ENCODE measurements around the gene CTSS. TPM values are rescaled to one million over a fixed set of nuclear protein-coding genes. Genes with fewer than 3 reads are reported as not detected.

Gene CTSS
- total RNA-seq, 1 experiment from 2014 or later, result not detected

GRCh38 chr1:150730130-150730721 lies 35.4 kb downstream of the CTSS start:
- Histone ChIP-seq H3K27me3 (ENCODE audit: insufficient read depth, low read length) (no peaks in the 10 kb centered on the region), H3K79me2 (ENCODE audit: insufficient read depth, low read length) (no peaks in the 10 kb centered on the region), H2BK20ac (ENCODE audit: low read depth, low read length, poor library complexity, severe bottlenecking) (no peak overlapping the region), H2BK15ac (ENCODE audit: low read depth, low read length) (no peak overlapping the region; the same call in 1 of the 2 replicates), H2AFZ (ENCODE audit: low read length) (no peak overlapping the region), H3K79me1 (ENCODE audit: insufficient read depth, low read depth, low read length, poor library complexity, severe bottlenecking) (no peaks in the 10 kb centered on the region), H3K9me3 (ENCODE audit: control insufficient read depth, low read depth, low read length) (no peaks in the 10 kb centered on the region), H3K4me2 (ENCODE audit: insufficient read depth, insufficient read length, low read length) (no peak overlapping the region), H2BK5ac (ENCODE audit: insufficient read length, low read length) (no peak overlapping the region), H2BK120ac (ENCODE audit: low read depth, low read length, poor library complexity, severe bottlenecking) (no peak overlapping the region), H4K91ac (ENCODE audit: insufficient read length, low read depth, low read length) (no peak overlapping the region), H3K27ac (ENCODE audit: insufficient read length, low read depth, low read length) (no peak overlapping the region), H3K4me1 (ENCODE audit: insufficient read depth, low read length) (no peaks in the 10 kb centered on the region), H2BK12ac (ENCODE audit: insufficient read length, low read depth, low read length) (no peak overlapping the region), H3K14ac (ENCODE audit: insufficient read depth, low read length) (no peak overlapping the region), H3T11ph (ENCODE audit: low read length) (no peak overlapping the region), H3K9ac (ENCODE audit: extremely low read depth, insufficient read length, low read length) (no peak overlapping the region), H4K5ac (ENCODE audit: insufficient read length, low read depth, low read length) (no peak overlapping the region), H3K56ac (ENCODE audit: insufficient read length, low read depth, low read length) (no peak overlapping the region), H4K20me1 (ENCODE audit: control insufficient read depth, insufficient read depth, insufficient read length) (no peaks in the 10 kb centered on the region), H2AK5ac (ENCODE audit: insufficient read length, low read length) (no peak overlapping the region), H3K18ac (ENCODE audit: insufficient read length, low read depth, low read length) (no peak overlapping the region), H3K4ac (ENCODE audit: low read depth, low read length) (no peak overlapping the region), H3K23ac (ENCODE audit: insufficient read length, low read depth, low read length) (no peak overlapping the region), H3K23me2 (ENCODE audit: insufficient read length, low read depth, low read length, poor library complexity, severe bottlenecking) (no peaks in the 10 kb centered on the region), H4K8ac (replicated peaks; ENCODE audit: insufficient read length, low read depth, low read length) (no peak overlapping the region)
- H3K36me3 Mint-ChIP-seq (ENCODE audit: insufficient read depth in 1 of 3, low read depth in 3 of 3), result no peaks in the 10 kb centered on the region
- no peak for TF ChIP-seq CTCF (conservative IDR thresholded peaks at IDR 0.05)
- no peaks in the 10 kb centered on the region; a peak in 1 of 4 replicates for H3K4me1 Mint-ChIP-seq
- no peak for DNase-seq
- no peak overlapping the region for H3K27ac Mint-ChIP-seq
- peaks cover 0 to 3% of the 10 kb centered on the region in 2 experiments; a peak in 2 of 5 replicates for H3K9me3 Mint-ChIP-seq
- no peak overlapping the region for H3K4me3 Mint-ChIP-seq
- WGBS (ENCODE audit: extremely low coverage, insufficient read length, low lambda C conversion rate), result no CpG with 5 or more reads among the region's 3 CpGs
- H3K27me3 Mint-ChIP-seq (ENCODE audit: low read depth), result no peaks in the 10 kb centered on the region
